Measurements from ENCODE around the gene GSG1L. TPM values are rescaled to one million over a fixed set of nuclear protein-coding genes. Genes with fewer than 3 reads are reported as not detected.
A peak's percentile ranks its signal among the peaks of the same experiment; 100 is the strongest.

GSG1L gene
- total and polyA plus RNA-seq, 2 donors, result 0.07 TPM; not detected in 1

DNA sequence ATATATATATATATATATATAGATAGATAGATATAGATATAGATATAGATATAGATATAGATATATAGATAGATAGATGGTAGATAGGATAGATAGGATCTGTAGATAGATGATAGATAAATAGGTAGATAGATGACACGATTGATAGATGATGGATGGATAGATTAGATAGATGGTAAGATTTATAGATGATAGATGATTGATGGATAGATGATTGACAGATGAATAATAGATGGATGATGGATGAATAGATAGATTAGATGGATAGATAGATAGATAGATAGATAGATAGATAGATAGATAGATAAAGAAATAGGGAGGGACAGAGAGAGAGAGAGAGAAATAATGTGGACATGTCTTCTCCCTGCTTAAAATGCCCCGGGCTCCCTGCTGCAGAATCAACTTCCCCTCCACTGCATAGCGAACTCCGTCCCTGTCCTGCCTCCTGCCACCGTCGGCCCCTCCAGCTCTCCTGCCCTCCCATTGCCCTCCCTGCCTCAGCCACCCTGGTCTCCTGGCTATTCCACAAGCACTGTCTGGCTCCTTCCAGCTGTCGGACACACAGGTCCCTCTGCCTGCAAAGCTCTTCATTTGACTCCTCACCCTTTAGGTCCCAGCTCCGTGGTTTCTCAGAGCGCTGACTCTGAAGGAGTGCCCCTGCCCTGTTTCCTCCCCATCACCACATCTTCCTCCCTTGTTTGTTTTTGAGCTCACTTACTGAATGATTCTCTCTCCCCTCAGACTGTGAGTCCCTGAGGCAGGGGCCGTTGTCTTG lies 259.6 kb downstream of the GSG1L start:
- Histone ChIP-seq H3K27me3 (ENCODE audit: control insufficient read depth in 2 of 2, insufficient read depth in 1 of 2, low read length in 1 of 2) (peaks cover 0 to 3% of the 10 kb centered on the region in 2 donors), H3K4me3 (ENCODE audit: low read length in 2 of 2) (no peak overlapping the region), H3K36me3 (ENCODE audit: control insufficient read depth in 2 of 2, insufficient read depth in 2 of 2, low read length in 1 of 2) (no peaks in the 10 kb centered on the region), H3K27ac (ENCODE audit: low read depth in 1 of 2, low read length in 1 of 2) (no peak overlapping the region), H3K4me1 (ENCODE audit: control insufficient read depth in 2 of 2, insufficient read depth in 2 of 2, low read length in 2 of 2) (no peaks in the 10 kb centered on the region), H3K9me3 (ENCODE audit: control insufficient read depth in 2 of 2, insufficient read depth in 1 of 2, low read length in 1 of 2) (no peaks in the 10 kb centered on the region)
- DNase-seq (ENCODE audit: low read depth in 6 of 9, low spot score in 9 of 9), result no peak
- WGBS, result 15% methylated on average over 10 of the region's 10 CpGs

DNA sequence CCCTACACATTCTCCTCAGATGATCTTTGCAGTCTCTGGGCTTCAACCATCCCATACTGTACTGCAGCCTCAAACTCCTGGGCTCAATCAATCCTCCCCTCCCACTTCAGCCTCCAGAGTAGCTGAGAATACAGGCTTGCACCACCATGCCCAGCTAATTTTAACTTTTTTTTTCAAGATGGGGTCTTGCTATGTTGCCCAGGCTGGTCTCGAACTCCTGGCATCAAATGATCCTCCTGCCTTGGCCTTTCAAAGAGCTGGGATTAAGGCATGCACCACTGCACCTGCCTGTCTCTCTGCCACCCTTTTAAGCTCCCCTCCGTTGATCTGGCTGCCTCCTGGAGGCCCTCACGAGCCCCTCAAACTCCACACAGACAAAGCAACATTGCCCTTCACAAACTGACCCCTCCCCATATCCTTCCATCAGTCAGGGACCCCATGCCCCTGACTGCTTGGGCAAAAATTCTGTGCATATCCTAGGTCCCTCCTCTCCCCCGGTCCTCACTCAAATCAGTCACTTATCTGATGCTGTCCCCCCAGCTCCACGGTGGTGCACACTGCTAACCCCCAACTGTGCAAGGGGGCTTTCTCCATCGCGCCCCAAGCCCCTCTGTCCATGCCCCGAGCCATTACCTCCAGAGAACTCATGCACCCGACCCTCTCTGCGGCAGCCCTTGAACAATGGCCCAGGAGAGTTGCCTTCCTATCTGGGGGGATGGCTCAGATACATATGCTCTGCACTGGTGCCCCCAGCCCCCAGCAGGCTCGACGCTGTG lies 260.7 kb downstream of the GSG1L start:
- no peak overlapping the region for H3K4me3 ChIP-seq (ENCODE audit: low read length in 2 of 2)
- 82% methylated on average over 12 of the region's 12 CpGs for WGBS
- peaks cover 0 to 3% of the 10 kb centered on the region in 2 donors for H3K27me3 ChIP-seq (ENCODE audit: control insufficient read depth in 2 of 2, insufficient read depth in 1 of 2, low read length in 1 of 2)
- no peak for DNase-seq (ENCODE audit: low read depth in 6 of 9, low spot score in 9 of 9)
- H3K27ac ChIP-seq (ENCODE audit: low read depth in 1 of 2, low read length in 1 of 2), result no peak overlapping the region
- H3K9me3 ChIP-seq (ENCODE audit: control insufficient read depth in 2 of 2, insufficient read depth in 1 of 2, low read length in 1 of 2), result no peaks in the 10 kb centered on the region
- H3K36me3 ChIP-seq (ENCODE audit: control insufficient read depth in 2 of 2, insufficient read depth in 2 of 2, low read length in 1 of 2), result no peaks in the 10 kb centered on the region
- no peaks in the 10 kb centered on the region for H3K4me1 ChIP-seq (ENCODE audit: control insufficient read depth in 2 of 2, insufficient read depth in 2 of 2, low read length in 2 of 2)

DNA sequence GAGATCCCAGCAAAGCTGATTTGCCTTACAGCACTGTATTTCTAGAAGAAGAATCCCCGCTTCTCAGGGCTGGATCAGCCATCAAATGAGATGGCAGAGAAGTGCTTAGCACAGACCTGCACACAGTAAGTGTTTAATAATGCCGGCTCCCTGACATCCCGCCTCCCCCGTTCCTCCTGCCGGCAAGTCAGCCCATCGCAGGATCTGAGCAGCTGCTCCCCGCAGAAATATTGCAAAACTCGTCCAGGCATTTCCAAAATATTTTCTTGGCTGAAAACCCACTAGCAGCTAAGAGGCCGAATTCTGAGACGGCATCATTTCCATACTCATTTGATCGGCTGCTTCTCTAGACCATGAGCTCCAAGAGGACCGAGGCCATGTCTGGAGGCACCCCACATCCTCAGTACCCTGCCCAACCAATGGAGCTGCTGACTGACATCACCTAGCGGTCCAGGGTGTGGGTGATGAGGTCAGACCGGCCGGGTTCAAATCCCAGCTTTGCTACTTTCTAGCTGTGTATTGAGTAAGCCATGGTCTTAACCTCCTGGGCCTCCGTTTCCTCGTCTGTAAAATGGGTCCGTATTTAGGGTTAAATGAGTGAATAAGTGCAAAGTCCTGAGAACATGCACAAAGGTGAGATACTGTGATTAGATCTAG lies 262.1 kb downstream of the GSG1L start:
- H3K27me3 ChIP-seq (ENCODE audit: control insufficient read depth in 2 of 2, insufficient read depth in 1 of 2, low read length in 1 of 2), result peaks cover 0 to 3% of the 10 kb centered on the region in 2 donors
- WGBS, result 91% methylated on average over 18 of the region's 18 CpGs
- DNase-seq (ENCODE audit: low read depth in 6 of 9, low spot score in 9 of 9), result no peak

DNA sequence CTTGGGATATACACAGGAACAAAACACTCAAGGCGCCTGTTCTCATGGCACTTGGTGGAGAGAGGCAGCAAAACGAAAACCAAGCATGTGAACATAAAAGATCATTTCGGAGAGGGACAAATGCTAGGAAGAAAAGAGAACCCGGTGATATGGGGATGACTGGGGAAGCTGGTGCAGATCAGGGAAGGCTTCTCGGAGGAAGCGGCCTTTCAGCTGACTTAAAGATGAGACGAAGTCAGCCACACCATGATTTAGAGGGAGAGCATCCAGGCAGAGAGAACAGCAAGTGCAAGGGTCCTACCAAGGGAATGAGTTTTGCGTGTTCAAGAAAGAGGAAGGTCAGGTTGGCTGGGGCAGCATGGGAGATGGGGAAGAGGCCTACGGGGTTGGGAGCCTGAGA lies 262.7 kb downstream of the GSG1L start:
- WGBS, result 81% methylated on average over 9 of the region's 9 CpGs
- Histone ChIP-seq H3K27me3 (ENCODE audit: control insufficient read depth in 2 of 2, insufficient read depth in 1 of 2, low read length in 1 of 2) (peaks cover 0 to 3% of the 10 kb centered on the region in 2 donors), H3K27ac (ENCODE audit: low read depth in 1 of 2, low read length in 1 of 2) (no peak overlapping the region), H3K4me3 (ENCODE audit: low read length in 2 of 2) (no peak overlapping the region), H3K4me1 (ENCODE audit: control insufficient read depth in 2 of 2, insufficient read depth in 2 of 2, low read length in 2 of 2) (no peaks in the 10 kb centered on the region), H3K36me3 (ENCODE audit: control insufficient read depth in 2 of 2, insufficient read depth in 2 of 2, low read length in 1 of 2) (no peaks in the 10 kb centered on the region), H3K9me3 (ENCODE audit: control insufficient read depth in 2 of 2, insufficient read depth in 1 of 2, low read length in 1 of 2) (no peaks in the 10 kb centered on the region)
- no peak for DNase-seq (ENCODE audit: low read depth in 6 of 9, low spot score in 9 of 9)

More for the DNA sequence above, 262.1 kb downstream of the GSG1L start:
- no peak overlapping the region for H3K4me3 ChIP-seq (ENCODE audit: low read length in 2 of 2)
- no peaks in the 10 kb centered on the region for H3K9me3 ChIP-seq (ENCODE audit: control insufficient read depth in 2 of 2, insufficient read depth in 1 of 2, low read length in 1 of 2)
- no peaks in the 10 kb centered on the region for H3K4me1 ChIP-seq (ENCODE audit: control insufficient read depth in 2 of 2, insufficient read depth in 2 of 2, low read length in 2 of 2)
- H3K27ac ChIP-seq (ENCODE audit: low read depth in 1 of 2, low read length in 1 of 2), result no peak overlapping the region
- no peaks in the 10 kb centered on the region for H3K36me3 ChIP-seq (ENCODE audit: control insufficient read depth in 2 of 2, insufficient read depth in 2 of 2, low read length in 1 of 2)

DNA sequence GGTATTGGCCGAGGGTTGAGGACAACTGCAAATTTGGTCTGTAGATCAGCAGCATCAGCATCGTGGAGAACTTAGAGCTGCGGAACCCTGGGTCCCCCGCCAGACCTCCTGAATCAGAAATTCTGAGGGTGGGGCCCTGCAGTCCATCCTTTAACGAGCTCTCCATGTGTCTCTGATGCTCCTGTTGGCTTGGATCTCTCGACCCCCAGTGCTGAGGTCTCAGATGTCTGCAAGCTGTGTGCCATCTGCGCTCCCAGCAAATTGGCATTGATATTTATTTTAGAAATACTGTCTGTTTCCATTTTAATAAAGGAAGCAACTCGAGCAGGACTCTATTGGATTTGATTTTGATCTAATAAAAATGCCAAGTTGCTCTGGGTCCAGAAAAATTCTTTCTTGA lies 263.6 kb downstream of the GSG1L start:
- Histone ChIP-seq H3K27me3 (ENCODE audit: control insufficient read depth in 2 of 2, insufficient read depth in 1 of 2, low read length in 1 of 2) (peaks cover 0 to 3% of the 10 kb centered on the region in 2 donors), H3K4me1 (ENCODE audit: control insufficient read depth in 2 of 2, insufficient read depth in 2 of 2, low read length in 2 of 2) (no peaks in the 10 kb centered on the region), H3K4me3 (ENCODE audit: low read length in 2 of 2) (no peak overlapping the region), H3K9me3 (ENCODE audit: control insufficient read depth in 2 of 2, insufficient read depth in 1 of 2, low read length in 1 of 2) (no peaks in the 10 kb centered on the region), H3K27ac (ENCODE audit: low read depth in 1 of 2, low read length in 1 of 2) (no peak overlapping the region), H3K36me3 (ENCODE audit: control insufficient read depth in 2 of 2, insufficient read depth in 2 of 2, low read length in 1 of 2) (no peaks in the 10 kb centered on the region)
- WGBS, result 83% methylated on average over 8 of the region's 8 CpGs
- DNase-seq (ENCODE audit: low read depth in 6 of 9, low spot score in 9 of 9), result no peak

DNA sequence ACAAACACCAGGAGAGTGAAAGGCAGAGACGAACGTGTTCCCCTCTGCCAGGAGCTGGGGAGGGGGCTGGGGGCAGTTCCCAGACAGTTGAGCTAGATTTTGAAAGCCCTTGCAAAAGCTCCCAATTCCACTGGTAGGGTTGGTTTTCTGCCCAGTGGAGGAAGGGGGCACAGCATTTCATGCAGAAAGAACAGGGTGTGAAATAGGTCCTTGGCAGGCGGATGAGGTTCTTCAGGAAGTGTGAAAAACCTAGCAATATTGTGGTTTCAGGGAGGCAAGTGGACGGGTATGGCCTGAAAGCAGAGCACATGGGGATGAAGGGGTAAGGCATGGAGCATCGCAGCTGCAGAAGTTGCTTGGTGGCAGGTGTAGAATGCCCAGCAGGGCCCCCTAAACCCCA lies 265.3 kb downstream of the GSG1L start:
- no peak for DNase-seq (ENCODE audit: low read depth in 6 of 9, low spot score in 9 of 9)
- H3K27ac ChIP-seq (ENCODE audit: low read depth in 1 of 2, low read length in 1 of 2), result no peak overlapping the region
- H3K9me3 ChIP-seq (ENCODE audit: control insufficient read depth in 2 of 2, insufficient read depth in 1 of 2, low read length in 1 of 2), result no peaks in the 10 kb centered on the region
- H3K27me3 ChIP-seq (ENCODE audit: control insufficient read depth in 2 of 2, insufficient read depth in 1 of 2, low read length in 1 of 2), result no peaks in the 10 kb centered on the region
- H3K36me3 ChIP-seq (ENCODE audit: control insufficient read depth in 2 of 2, insufficient read depth in 2 of 2, low read length in 1 of 2), result no peaks in the 10 kb centered on the region
- WGBS, result 45% methylated on average over 5 of the region's 5 CpGs
- H3K4me1 ChIP-seq (ENCODE audit: control insufficient read depth in 2 of 2, insufficient read depth in 2 of 2, low read length in 2 of 2), result no peaks in the 10 kb centered on the region
- no peak overlapping the region for H3K4me3 ChIP-seq (ENCODE audit: low read length in 2 of 2)

DNA sequence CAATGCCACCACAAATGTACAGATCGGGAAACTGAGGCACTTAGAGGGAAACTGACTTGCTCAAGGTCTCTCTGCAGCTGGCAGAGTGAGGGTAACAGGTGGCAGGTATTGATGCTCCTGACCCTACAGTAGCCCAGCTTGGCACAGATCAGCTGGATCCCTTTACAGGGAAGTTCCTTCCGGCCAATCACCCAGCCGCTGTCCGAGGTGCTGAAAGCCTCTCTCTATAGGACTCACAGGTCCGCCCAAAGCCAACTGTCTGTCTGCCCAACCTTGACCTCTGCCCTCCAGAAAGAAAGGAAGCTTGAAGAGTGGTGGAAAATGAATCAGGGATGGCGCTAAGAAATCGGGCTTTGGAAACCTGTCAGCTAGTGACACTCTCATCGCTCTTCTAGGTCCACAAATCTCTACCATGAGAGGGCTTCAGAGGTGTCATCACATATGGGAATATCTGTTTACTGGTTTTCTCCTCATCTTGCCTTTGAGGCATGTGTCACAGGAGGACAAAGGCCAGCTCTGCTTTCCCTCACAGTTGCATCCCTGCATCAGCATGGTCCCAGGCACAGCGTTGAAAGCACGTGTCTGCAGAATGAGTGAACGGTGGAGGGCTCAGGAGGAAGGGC lies 267.4 kb downstream of the GSG1L start:
- no peak overlapping the region for H3K27ac ChIP-seq (ENCODE audit: low read depth in 1 of 2, low read length in 1 of 2)
- H3K36me3 ChIP-seq (ENCODE audit: control insufficient read depth in 2 of 2, insufficient read depth in 2 of 2, low read length in 1 of 2), result no peaks in the 10 kb centered on the region
- H3K9me3 ChIP-seq (ENCODE audit: control insufficient read depth in 2 of 2, insufficient read depth in 1 of 2, low read length in 1 of 2), result no peaks in the 10 kb centered on the region
- 63% methylated on average over 11 of the region's 11 CpGs for WGBS
- H3K4me3 ChIP-seq (ENCODE audit: low read length in 2 of 2), result no peak overlapping the region
- peak in 6 of 9 donors; percentile 0 to 38 (median 21) for DNase-seq (ENCODE audit: low read depth in 6 of 9, low spot score in 9 of 9)
- H3K4me1 ChIP-seq (ENCODE audit: control insufficient read depth in 2 of 2, insufficient read depth in 2 of 2, low read length in 2 of 2), result no peaks in the 10 kb centered on the region
- H3K27me3 ChIP-seq (ENCODE audit: control insufficient read depth in 2 of 2, insufficient read depth in 1 of 2, low read length in 1 of 2), result no peaks in the 10 kb centered on the region

DNA sequence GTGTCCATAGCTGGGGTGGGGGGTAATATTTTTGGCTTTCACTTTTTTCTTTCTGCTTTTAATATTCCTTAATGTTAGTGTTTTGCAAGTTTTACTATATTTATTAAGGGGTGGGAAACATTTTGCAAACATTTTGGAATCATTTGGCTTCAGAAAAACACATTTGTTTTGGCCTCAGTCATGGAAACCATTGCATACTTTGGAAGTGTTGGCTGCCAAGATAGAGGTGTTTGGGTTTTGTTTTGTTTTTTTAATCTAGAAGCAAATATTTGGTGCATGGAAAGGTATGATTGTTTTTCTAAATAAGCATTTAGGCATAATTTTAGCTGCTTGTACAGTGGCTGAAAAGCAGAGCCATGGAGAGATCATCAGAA lies 270.3 kb downstream of the GSG1L start:
- H3K36me3 ChIP-seq (ENCODE audit: control insufficient read depth in 2 of 2, insufficient read depth in 2 of 2, low read length in 1 of 2), result no peaks in the 10 kb centered on the region
- H3K9me3 ChIP-seq (ENCODE audit: control insufficient read depth in 2 of 2, insufficient read depth in 1 of 2, low read length in 1 of 2), result no peaks in the 10 kb centered on the region
- no peaks in the 10 kb centered on the region for H3K4me1 ChIP-seq (ENCODE audit: control insufficient read depth in 2 of 2, insufficient read depth in 2 of 2, low read length in 2 of 2)
- H3K4me3 ChIP-seq (ENCODE audit: low read length in 2 of 2), result no peak overlapping the region
- DNase-seq (ENCODE audit: low read depth in 6 of 9, low spot score in 9 of 9), result no peak
- H3K27me3 ChIP-seq (ENCODE audit: control insufficient read depth in 2 of 2, insufficient read depth in 1 of 2, low read length in 1 of 2), result no peaks in the 10 kb centered on the region
- H3K27ac ChIP-seq (ENCODE audit: low read depth in 1 of 2, low read length in 1 of 2), result no peak overlapping the region

Data from thymus (tissue), 11 donors.